ENCODE measurements around the gene D2HGDH.

DNA sequence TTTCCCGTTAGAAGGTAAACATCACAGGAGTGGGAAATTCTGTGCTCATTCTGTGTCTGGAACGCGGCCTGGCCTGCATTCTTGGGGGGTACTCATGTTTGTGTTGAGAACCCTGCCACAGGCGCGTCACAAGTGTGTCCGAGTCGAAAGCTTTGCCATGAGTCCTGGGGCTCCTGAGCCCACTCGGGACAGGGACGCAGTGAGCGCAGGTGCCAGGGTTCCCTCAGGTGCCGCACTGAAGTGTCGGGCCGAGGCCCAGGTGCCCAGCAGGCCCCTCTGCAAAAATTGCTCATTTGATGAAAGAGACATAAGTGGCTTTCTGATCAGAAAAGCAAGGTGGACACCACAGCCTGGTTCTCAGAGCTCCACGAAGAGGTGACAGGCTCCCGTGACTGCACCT lies 4.7 kb downstream of the D2HGDH start:
- TF ChIP-seq POLR2A (IDR thresholded peaks at IDR 0.05; ENCODE audit: low read depth, low read length) (no peak), POLR2AphosphoS5 (IDR thresholded peaks at IDR 0.05; ENCODE audit: low read depth, low read length) (no peak), TAF1 (IDR thresholded peaks at IDR 0.05; ENCODE audit: low read depth, low read length) (no peak), POU2F2 (IDR thresholded peaks at IDR 0.05; ENCODE audit: low read depth, low read length) (no peak), PAX5 (IDR thresholded peaks at IDR 0.05; ENCODE audit: insufficient read depth, low read length, severe bottlenecking) (no peak)
